Liver (tissue), 3 donors: ENCODE data around the gene DCXR.

Source experiments
- CTCF ChIP-seq: fragments of 150-350 bp; IDR thresholded peaks from 2 replicates; pipeline ENCODE4 v1.5.1; 2017; ENCODE audit warnings: improper control_type of control experiment, low read depth, low read length; ENCODE audit not compliant: missing input control
- MAX ChIP-seq: IDR thresholded peaks from 2 replicates; pipeline ENCODE4 v1.6.1; 2016; ENCODE audit warnings: antibody characterized with exemption
- RXRA ChIP-seq, 2 donors: IDR thresholded peaks; 2 replicates each; pipeline ENCODE4 v1.6.1; 2017 to 2018; ENCODE audit warnings: antibody characterized with exemption in 2 of 2, mild to moderate bottlenecking in 1 of 2
- ZBTB33 ChIP-seq: IDR thresholded peaks from 2 replicates; pipeline ENCODE4 v1.6.1; 2016; ENCODE audit warnings: antibody characterized with exemption
- donor health status: healthy.
- donor health status: healthy.

- TF ChIP-seq ZBTB33 (no peak), MAX (no peak), CTCF (no peak), RXRA (IDR thresholded peaks at IDR 0.05) (no peak)
Observed at GRCh38 chr17:82015311-82015971, 22.1 kb downstream of the DCXR start.
